A549 (cell line): ENCODE results near the gene IGLL1.

Experiments
- CHD2 ChIP-seq: fragments of 150-350 bp; IDR thresholded peaks from 2 replicates; pipeline ENCODE4 v1.6.1; 2014; ENCODE audit warnings: low read length; ENCODE audit not compliant: partially characterized antibody
- CHD4 ChIP-seq: fragments of 200-600 bp; sonication (generic); IDR thresholded peaks from 2 replicates; pipeline ENCODE4 v1.6.1; 2016; ENCODE audit warnings: antibody characterized with exemption, mild to moderate bottlenecking, borderline replicate concordance
- CTCF ChIP-seq: fragments of >200 bp; sonication (Bioruptor Twin); formaldehyde crosslinking; IDR thresholded peaks from 3 replicates; pipeline ENCODE4 v1.5.1; 2016
- PHF8 ChIP-seq: fragments of 200-600 bp; sonication (generic); IDR thresholded peaks from 2 replicates; pipeline ENCODE4 v1.6.1; 2016; ENCODE audit warnings: low read depth, mild to moderate bottlenecking, antibody characterized with exemption, moderate library complexity, borderline replicate concordance
- POLR2A ChIP-seq: IDR thresholded peaks from 2 replicates; pipeline ENCODE4 v1.6.1; 2012; ENCODE audit warnings: mild to moderate bottlenecking, low read length
- REST ChIP-seq: fragments of 200-600 bp; sonication (generic); IDR thresholded peaks from 2 replicates; pipeline ENCODE4 v1.6.1; 2016; ENCODE audit warnings: antibody characterized with exemption, mild to moderate bottlenecking, moderate library complexity

- no peak for TF ChIP-seq PHF8
- no peak for TF ChIP-seq CHD2
- TF ChIP-seq CHD4: no peak
- TF ChIP-seq POLR2A: no peak
- no peak for TF ChIP-seq CTCF
- no peak for TF ChIP-seq REST
Measured at GRCh38 chr22:23551385-23551784, 28.7 kb downstream of the IGLL1 start.
